22Rv1 (cell line): ENCODE data around the gene DIPK2A.

ENCODE experiments used
- ZFX ChIP-seq: fragments of 450-650 bp; IDR thresholded peaks from 2 replicates; pipeline ENCODE4 v1.6.1; 2017; ENCODE audit warnings: antibody characterized with exemption, borderline replicate concordance
- TF ChIP-seq, protein P1 (sequence below): fragments of 450-650 bp; IDR thresholded peaks from 2 replicates; pipeline ENCODE4 v1.5.1; 2017; ENCODE audit warnings: mild to moderate bottlenecking

DNA sequence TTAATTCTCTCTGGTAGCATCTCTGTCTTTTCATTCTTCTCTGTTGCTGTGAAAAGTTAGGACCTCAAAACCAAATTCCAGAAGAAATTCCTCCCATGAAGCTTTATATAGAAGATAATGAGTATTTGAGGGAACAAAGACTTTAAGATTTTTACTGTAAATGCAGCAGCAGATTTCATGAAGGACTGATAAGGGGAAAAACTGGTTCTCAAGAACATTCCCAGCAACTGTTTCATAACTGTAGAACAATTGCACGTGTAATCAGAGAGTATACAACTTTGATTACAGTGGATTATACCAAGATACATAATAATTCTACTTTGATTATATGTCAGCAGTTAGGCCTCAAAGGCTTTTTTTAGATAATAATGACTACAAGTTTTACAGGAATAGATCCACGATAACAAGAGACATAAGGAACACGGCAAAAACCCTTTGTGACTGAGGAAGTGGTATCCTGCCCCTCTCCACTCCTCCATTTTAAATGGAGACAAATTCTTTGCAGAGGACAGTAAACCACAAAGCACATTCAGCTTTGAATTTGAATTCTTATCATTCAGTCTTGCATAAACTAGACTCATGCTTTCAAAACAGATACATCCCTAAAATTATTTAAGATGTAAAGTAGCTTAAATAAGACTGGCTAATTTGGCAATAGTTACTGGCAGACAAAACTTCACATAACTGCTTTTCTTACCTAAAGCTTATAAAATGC, 42.9 kb upstream of the DIPK2A start:
- TF ChIP-seq ZFX = no peak
- TF ChIP-seq, protein P1, sequence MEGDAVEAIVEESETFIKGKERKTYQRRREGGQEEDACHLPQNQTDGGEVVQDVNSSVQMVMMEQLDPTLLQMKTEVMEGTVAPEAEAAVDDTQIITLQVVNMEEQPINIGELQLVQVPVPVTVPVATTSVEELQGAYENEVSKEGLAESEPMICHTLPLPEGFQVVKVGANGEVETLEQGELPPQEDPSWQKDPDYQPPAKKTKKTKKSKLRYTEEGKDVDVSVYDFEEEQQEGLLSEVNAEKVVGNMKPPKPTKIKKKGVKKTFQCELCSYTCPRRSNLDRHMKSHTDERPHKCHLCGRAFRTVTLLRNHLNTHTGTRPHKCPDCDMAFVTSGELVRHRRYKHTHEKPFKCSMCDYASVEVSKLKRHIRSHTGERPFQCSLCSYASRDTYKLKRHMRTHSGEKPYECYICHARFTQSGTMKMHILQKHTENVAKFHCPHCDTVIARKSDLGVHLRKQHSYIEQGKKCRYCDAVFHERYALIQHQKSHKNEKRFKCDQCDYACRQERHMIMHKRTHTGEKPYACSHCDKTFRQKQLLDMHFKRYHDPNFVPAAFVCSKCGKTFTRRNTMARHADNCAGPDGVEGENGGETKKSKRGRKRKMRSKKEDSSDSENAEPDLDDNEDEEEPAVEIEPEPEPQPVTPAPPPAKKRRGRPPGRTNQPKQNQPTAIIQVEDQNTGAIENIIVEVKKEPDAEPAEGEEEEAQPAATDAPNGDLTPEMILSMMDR = no peak
